Lower lobe of right lung (tissue), 2 donors: ENCODE results near the gene TRIM65. TPM values are rescaled to one million over a fixed set of nuclear protein-coding genes. Genes with fewer than 3 reads are reported as not detected.
"Not testable (repeated sequence)": the region's sequence is repeated elsewhere in the genome, so short reads cannot be mapped to it uniquely, and the experiment has no call there.

Experiments used
- ATAC-seq, 2 donors: fragments of 200-7000 bp; cut with Tn5 transposase; one replicate each; pipeline ENCODE4 v1.9.1; 2020 to 2022; ENCODE audit warnings: mild to moderate bottlenecking in 2 of 2, moderate library complexity in 2 of 2
- DNase-seq: peaks from one replicate; pipeline ENCODE4 v3.0.0-alpha.2; 2020
- H3K27ac ChIP-seq: fragments of 200-600 bp; one replicate; pipeline ENCODE4 v1.8.0; 2022
- H3K27me3 ChIP-seq: fragments of 200-600 bp; one replicate; pipeline ENCODE4 v1.8.0; 2022; ENCODE audit warnings: low read depth
- H3K36me3 ChIP-seq: fragments of 200-600 bp; one replicate; pipeline ENCODE4 v1.8.0; 2022; ENCODE audit warnings: mild to moderate bottlenecking
- H3K4me1 ChIP-seq: fragments of 200-600 bp; one replicate; pipeline ENCODE4 v1.8.0; 2022
- H3K4me3 ChIP-seq: fragments of 200-600 bp; one replicate; pipeline ENCODE4 v1.8.0; 2022; ENCODE audit warnings: mild to moderate bottlenecking
- H3K9me3 ChIP-seq: fragments of 200-600 bp; one replicate; pipeline ENCODE4 v1.8.0; 2022
- CTCF ChIP-seq: fragments of 200-600 bp; IDR thresholded peaks from one replicate; pipeline ENCODE4 v1.8.0; 2022; ENCODE audit warnings: antibody characterized with exemption, mild to moderate bottlenecking
- intact Hi-C: fragments of 100-400 bp; cut with DNase I; formaldehyde crosslinking; loops from one replicate; pipeline ENCODE4 v1.11.0; 2022
- total RNA-seq: library from RNA; stranded (reverse); fragmentation: NEBNext Ultra II Directional; extraction: Animal tissue kit (Norgen Biotek cat#: 25700); gene quantifications from one replicate; pipeline ENCODE4 v1.2.1, GENCODE V29; 2021
- donor health status: DM: no; HTN: yes; CAD: no; lungs with severe emphysema.

Gene TRIM65
- total RNA-seq, 1 donor from 2014 or later, result 32.4 TPM

- DNase-seq (peak; percentile 74), ATAC-seq (peak; percentile 10 to 38)
- H3K27ac ChIP-seq, result peak overlapping the region; percentile 100
- TF ChIP-seq CTCF, result no peak
- no peaks in the 10 kb centered on the region for H3K9me3 ChIP-seq
- H3K4me3 ChIP-seq, result peak overlapping the region; percentile 94
- intact Hi-C loops, result no loop called here
- no peaks in the 10 kb centered on the region for H3K27me3 ChIP-seq
- peaks cover 28% of the 10 kb centered on the region for H3K36me3 ChIP-seq
- H3K4me1 ChIP-seq, result peaks cover 50% of the 10 kb centered on the region
Observed at GRCh38 chr17:75854881-75855309, 41.9 kb downstream of the TRIM65 start.

- Histone ChIP-seq H3K27ac (peak overlapping the region; percentile 100), H3K27me3 (no peaks in the 10 kb centered on the region), H3K9me3 (no peaks in the 10 kb centered on the region), H3K4me1 (peaks cover 54% of the 10 kb centered on the region), H3K36me3 (peaks cover 35% of the 10 kb centered on the region), H3K4me3 (peak overlapping the region; percentile 94)
- DNase-seq (no peak), ATAC-seq (peak in 1 of 2 donors; percentile 30)
- intact Hi-C loops, result no loop called here
- TF ChIP-seq CTCF, result no peak
Observed at GRCh38 chr17:75854101-75854748, 42.5 kb downstream of the TRIM65 start.

- TF ChIP-seq CTCF, result no peak
- DNase-seq (no peak), ATAC-seq (no peak)
- H3K27ac ChIP-seq, result peak overlapping the region; percentile 100
- H3K4me1 ChIP-seq, result peaks cover 55% of the 10 kb centered on the region
- H3K9me3 ChIP-seq, result no peaks in the 10 kb centered on the region
- no peaks in the 10 kb centered on the region for H3K27me3 ChIP-seq
- H3K36me3 ChIP-seq, result peaks cover 42% of the 10 kb centered on the region
- intact Hi-C loops, result no loop called here
- peak overlapping the region; percentile 94 for H3K4me3 ChIP-seq
Observed at GRCh38 chr17:75853433-75853832, 43.3 kb downstream of the TRIM65 start.

GRCh38 chr17:75851693-75851991 is 45.1 kb downstream of the TRIM65 start:
- H3K36me3 ChIP-seq, result peaks cover 60% of the 10 kb centered on the region
- H3K27me3 ChIP-seq, ATAC-seq, H3K4me3 ChIP-seq, H3K27ac ChIP-seq, DNase-seq, H3K9me3 ChIP-seq, intact Hi-C loops: not testable (repeated sequence)
- peaks cover 65% of the 10 kb centered on the region for H3K4me1 ChIP-seq

GRCh38 chr17:75850928-75851692 is 45.6 kb downstream of the TRIM65 start:
- no peak for DNase-seq
- intact Hi-C loops, result no loop called here
- no peak for TF ChIP-seq CTCF
- no peaks in the 10 kb centered on the region for H3K9me3 ChIP-seq
- no peak overlapping the region for H3K4me3 ChIP-seq
- ATAC-seq, result no peak
- H3K27ac ChIP-seq, result no peak overlapping the region
- no peaks in the 10 kb centered on the region for H3K27me3 ChIP-seq
- peaks cover 65% of the 10 kb centered on the region for H3K4me1 ChIP-seq
- peaks cover 66% of the 10 kb centered on the region for H3K36me3 ChIP-seq

- Histone ChIP-seq H3K27ac (peak overlapping the region; percentile 90), H3K36me3 (peaks cover 71% of the 10 kb centered on the region), H3K4me1 (peaks cover 78% of the 10 kb centered on the region), H3K27me3 (no peaks in the 10 kb centered on the region), H3K9me3 (no peaks in the 10 kb centered on the region), H3K4me3 (no peak overlapping the region)
- intact Hi-C loops, result no loop called here
- TF ChIP-seq CTCF, result no peak
- DNase-seq, result no peak
- no peak for ATAC-seq
Observed at GRCh38 chr17:75849724-75850123, 47.0 kb downstream of the TRIM65 start.
